Measurements from ENCODE around the gene DUSP15. TPM values are rescaled to one million over a fixed set of nuclear protein-coding genes. Genes with fewer than 3 reads are reported as not detected.

DUSP15 gene
- total RNA-seq, 1 experiment from 2014 or later: 2.4 TPM

DNA sequence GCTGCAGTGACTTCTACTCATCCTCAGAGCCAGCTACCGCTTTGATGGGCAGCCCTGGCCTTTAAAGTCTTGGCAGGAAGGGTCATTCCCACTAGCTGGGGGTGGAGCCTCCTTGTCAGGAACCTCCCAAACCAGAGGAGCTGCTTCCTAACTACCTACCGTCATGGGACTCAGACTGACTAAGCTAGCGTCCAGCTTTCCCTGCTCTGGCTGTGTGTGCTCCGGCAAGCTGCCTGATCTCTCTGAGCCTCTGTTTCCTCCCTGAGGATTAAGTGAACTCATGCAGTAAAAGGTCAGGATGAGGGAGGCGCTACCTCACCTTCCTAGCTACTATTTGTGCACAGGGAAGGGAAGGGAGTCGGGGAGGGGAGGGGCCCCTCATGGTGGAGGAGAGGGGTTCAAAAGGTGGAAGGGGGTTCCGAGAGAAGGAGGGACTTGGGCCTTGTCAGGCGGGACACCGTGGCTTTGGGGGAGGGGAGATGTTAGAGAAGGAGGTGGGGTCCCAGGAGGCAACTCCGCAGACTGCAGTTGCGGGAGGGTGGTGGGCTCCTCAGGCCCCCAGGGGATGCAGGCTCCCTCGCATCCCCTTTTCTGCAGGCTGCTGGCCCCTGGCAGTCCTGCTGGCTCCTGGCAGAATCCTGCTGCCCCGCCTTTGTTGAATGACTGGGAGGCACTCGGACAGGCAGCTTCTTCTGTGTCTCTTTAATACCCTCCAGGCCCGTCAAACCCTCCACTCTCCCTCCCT lies 9.8 kb downstream of the DUSP15 start:
- DNase-seq (ENCODE audit: low spot score): no peak

DNA sequence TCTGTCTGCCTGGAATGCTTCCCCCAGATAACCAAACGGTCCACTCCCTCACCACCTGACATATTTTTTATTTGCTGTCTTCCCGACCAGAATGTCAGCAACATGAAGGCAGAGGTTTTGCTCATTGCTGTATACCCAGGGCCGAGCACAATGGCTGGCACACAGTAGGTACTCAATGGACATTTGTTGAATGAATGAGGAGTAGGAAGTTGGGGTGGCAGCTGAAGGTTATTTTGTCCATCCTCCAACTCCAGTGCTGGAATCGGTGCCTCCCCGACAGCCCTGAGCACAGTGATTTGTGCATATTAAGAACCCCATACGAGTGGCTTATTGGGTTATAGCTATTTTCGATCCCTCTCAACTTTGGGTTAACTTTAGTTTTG lies 10.3 kb downstream of the DUSP15 start:
- DNase-seq (ENCODE audit: low spot score): no peak

DNA sequence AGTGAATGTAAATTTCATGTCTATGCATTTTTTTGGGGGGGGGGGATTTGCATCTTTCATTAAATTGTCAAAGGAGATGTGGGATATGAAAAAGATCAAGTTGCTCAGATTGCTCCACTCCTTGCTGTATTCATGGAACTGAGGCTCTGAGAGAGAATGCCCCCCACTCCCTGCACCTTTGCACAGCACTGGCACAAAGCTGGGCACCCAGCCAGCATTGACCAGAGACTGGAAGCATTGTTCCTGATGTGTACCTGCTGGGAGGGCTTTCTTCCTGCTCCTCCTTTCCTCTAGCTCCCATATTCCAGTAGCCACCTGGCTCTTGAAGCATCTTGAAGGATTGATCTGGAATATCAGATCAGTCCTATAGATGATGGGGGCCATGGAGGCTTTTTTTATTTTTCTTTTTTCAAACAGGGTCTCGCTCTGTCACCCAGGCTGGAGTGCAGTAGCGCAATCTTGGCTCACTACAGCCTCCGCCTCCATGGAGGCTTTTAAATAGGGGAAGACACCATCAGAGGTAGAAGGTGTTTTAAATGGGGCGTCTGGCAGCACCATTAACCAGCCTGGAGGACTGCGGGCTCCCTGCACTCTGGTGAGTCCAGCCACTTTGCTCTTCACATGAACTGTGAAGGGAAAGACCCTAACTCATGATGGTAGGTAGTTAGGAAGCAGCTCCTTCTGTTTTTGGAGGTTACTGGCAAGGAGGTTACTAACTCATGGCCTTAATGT lies 10.9 kb downstream of the DUSP15 start:
- no peak for DNase-seq (ENCODE audit: low spot score)

DNA sequence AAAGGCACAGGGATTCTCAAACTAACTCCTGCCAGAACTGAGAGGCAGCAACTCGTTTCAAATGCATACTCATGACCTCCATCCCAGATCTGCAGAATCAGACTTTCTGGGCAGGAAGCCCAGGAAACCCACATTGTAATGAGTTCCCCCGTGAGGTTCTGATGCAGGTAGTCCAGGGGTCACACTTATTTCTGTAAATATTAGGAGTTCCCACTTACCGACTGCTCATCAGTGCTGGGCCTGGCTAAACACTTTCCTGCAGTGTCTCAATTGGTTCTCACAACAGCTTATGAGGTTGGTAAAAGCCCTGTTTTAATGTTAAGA lies 11.6 kb downstream of the DUSP15 start:
- no peak for DNase-seq (ENCODE audit: low spot score)

DNA sequence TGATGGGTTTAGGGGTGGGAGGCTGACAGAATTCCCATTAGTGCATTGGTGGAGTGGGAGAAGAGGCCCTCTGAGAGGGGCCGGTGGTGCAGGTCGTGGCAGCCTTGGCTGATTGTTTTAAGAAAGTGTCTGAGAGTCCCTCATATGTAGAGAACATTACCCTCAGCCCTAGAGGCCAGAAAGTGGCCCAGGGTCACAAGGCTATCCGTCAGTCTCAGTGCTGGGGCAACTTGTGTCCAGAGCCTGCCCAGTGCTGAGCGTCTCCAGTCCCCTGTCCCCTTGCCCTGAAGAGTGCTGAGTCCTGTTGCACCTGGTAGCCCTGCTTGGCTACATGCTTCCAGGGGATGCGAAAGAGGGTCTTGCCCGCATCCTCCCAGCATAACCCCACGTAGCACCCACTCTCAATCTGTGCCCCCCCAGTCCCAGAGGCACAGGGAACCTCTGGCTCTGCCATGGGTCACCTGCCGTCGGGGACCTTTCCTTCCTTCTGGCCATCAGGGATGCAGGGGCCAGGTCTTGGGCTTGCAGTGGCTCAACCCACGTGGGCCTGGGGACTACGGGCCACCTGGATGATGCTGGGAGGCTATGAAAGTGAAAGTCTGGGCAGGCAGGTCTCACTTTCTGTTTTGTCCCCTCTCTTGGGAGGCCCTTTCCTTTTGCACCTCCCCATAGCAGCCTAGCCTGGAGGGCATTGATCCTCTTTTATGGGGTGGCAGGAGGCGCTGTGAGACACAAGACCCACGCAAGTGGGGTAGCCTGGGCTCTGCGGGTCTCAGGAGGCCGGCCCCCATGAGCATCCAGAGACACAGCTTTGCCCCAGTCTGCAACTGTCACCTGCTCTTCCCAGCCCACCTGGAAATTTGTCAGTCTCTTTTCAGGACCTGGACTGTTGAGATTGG lies 12.2 kb downstream of the DUSP15 start:
- DNase-seq (ENCODE audit: low spot score): no peak

DNA sequence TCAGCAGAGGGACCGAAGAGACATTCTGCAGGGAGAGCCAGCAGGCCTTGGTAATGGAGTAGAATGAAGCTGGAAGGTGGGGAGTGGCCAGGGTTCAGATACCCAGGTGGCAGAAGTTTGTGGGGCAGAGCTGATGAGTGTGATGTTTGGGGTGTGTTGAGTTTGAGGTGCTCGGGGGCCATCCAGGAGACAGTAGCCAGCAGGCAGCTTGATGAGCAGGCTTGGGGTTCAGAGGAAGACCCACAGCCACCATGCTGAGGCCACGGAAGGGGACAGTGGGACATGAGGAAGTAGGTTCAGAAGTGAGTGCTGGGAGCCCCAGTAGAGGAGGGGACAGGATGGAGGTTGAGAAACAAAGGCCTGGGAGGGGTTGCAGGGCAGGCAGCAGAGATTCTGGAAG lies 13.8 kb downstream of the DUSP15 start:
- DNase-seq (ENCODE audit: low spot score): no peak

DNA sequence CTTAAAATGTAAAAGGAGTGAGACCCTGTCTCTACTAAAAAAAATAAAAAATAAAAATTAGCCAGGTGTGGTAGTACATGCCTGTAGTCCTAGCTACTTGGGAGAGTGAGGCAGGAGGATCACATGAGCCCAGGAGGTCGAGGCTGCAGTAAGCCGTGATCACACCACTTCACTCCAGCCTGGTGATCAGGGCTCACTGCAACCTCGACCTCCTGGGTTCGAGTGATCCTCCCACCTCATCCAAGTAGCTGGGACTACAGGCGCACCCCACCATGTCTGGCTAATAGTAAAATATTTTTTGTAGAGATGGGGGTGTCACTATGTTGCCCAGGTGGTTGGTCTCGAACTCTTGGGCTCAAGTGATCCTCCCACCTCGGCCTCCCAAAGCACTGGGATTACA lies 16.8 kb downstream of the DUSP15 start:
- no peak for DNase-seq (ENCODE audit: low spot score)

DNA sequence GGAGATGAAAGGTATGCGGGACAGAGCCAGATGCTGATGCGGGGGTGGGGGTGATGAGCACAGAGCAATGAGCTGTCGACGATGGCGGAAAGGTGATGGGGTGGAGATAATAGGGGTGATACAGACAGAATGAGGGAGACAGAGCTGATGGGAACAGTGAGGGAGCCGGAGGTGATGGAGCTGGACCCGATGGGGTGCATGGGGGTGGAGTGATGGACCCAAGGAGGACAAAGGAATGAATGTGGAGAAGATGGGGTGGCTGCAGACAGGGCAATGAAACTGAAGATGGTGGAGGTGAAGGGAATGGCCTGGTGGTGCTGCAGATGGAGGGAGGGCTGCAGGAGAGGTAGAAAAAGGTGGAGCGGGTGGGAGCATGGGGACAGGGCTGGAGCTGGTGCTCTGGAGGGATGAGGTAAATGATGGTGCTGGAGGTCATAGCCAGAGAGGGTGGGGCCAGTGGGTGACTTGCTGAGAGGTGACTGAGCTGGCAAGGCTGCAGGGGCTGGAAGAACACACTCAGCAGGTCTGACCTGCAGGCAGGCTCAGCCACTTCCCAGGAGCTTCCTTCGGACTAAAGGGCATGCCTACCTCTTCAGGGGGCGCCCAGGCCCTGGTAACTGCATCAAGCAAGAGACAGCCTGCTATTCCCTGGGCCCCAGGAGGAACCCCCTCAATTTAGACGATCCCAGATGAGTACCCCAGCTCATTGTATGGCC lies 18.9 kb downstream of the DUSP15 start:
- DNase-seq (ENCODE audit: low spot score): no peak

DNA sequence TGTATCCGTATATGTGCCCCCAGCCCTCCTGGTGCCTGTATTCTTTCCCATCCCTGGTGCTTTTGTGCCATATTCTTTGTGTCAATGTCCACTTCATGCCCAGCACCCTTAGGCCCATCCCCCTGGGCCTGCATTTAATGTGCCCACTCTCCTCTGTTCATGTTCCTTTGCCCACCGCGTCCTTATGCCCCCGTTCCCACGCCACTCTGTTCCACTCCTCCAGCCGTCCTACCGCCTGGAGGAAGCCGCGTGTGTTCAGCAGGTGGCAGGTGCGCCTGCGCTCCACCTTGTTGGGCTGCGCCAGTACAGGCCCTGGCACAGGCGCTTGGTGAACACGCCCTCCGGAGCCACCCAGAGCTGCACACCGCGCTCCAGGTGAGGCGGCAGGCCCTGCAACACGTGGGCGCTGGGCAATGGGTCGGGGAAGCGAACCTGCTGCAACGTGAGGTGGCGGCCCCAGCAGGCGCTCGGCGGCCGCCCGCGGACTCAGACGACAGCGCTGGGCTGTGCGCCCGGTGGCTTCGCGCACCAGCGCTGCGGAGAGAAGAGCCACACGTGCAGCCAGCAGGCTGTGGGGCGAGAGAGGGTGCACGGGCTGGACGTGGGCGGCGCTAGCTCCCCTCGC lies 20.9 kb downstream of the DUSP15 start:
- no peak for DNase-seq (ENCODE audit: low spot score)

DNA sequence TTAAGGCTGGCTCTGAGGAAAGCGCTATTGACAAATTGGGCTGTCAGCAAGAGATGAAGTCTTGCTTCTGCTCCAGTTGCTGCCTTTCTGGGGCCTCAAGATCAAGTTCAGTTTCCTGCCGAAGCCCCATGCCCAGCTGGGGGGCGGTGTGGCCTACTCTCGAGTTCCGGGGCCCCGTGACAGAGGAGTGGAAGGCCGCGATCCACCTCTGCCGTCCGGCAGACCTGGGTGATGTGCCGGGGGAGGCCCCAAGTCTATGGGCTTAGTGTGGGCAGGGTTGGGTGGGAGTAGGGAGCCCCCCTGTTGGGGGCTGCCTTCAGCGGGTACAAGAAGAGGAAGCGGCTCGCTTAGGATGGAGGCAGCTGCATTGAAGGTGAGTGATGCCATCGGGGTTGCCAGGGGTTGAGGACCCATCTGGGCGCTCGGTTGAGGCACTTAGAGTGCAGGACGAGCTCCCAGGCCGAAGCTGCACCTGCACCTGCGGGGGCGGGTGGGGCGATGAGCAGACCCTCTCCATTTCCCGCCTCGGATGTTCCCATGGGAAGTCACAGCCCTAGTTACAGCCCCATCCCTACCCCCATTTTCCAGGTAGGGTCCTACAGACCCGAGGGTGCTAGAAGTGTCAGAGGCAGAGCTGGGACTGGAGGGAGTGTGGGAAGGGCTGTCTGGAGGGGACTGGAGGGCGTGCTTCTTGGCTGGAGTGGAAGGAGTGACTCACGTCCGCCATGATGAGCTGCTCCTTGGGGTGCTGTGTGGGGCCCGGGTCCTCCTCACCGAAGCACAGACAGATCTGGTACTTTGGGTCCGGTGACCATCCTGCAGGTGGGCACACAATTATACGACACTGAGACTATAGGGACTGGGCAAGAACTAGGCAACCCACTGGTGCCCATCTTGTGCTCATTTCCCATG lies 22.0 kb downstream of the DUSP15 start:
- DNase-seq (ENCODE audit: low spot score): no peak

DNA sequence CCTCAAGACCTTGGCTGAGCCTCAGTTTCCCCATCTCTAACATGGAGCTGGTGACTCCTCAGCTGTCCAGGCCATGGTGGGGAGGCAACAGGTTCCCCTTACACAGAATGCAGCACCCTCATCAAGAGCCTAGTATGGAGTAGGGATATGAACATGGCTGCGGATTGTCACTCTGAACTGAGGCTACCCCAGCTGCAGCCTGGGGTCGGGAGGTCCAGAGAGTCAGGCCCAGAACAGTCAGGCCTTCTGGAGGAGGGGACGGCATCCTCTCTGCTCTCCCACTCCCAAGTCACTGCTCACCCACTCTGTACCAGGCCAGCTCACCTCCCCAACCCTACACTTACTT lies 23.6 kb downstream of the DUSP15 start:
- DNase-seq (ENCODE audit: low spot score): no peak

DNA sequence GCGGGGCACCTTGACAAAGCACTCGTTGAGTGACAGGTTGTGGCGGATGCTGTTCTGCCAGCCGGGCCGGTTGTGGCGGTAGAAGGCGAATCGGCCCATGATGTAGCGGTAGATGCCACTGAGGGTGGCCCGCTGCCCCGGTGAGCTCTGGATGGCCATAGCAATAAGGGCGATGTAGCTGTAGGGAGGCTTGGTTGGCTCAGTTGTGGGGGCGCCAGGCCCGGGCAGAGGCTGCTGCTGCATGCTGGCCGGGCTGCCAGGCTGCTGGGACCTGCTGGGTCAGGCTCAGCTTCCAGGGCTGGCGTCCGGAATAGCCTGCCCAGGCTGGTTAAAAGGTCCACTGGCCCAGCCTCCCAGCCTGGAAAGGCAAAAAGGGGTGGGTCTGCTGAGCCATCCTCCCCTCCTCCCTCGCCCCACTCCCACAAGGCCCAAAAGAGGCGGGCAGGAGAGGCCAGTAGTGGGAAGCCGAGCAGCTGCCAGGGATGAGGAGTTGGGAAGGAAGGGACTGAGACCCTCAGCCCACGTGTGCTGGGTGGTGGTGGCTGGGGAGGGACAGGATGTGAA lies 24.9 kb downstream of the DUSP15 start, which contains the start of gene FOXS1:
TSS of gene FOXS1 (minus strand) at position 305 of the 564 bp plus-strand sequence. CDS start at position 243, 62 bp downstream.
- no peak for DNase-seq (ENCODE audit: low spot score)

DNA sequence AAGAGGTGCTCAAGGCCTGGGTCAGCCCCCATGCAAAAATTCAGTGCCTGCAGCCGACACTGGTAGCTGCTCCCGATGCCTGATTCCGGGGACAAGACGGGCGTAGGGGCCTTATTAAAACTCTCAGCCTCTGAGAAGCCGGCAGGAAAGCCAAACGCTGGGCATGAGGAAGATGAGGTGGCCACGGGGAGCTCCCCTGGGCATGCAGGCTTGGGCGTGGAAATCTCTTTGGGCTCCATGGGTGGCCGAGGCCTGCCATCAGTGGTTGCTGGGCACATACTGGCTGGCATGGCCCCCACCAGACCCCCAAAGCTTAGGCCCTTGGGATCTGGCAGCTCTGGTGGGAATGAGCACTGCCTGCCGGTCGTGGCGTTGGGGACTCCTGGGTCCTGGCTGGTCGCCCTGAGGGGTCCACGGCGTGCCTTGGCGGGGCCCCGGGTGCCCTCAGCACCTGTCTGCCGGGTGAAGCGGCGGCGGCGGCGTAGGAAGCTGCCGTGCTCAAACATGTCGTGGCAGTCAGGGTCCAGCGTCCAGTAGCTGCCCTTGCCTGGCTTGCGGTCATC lies 25.5 kb downstream of the DUSP15 start:
- no peak for DNase-seq (ENCODE audit: low spot score)

DNA sequence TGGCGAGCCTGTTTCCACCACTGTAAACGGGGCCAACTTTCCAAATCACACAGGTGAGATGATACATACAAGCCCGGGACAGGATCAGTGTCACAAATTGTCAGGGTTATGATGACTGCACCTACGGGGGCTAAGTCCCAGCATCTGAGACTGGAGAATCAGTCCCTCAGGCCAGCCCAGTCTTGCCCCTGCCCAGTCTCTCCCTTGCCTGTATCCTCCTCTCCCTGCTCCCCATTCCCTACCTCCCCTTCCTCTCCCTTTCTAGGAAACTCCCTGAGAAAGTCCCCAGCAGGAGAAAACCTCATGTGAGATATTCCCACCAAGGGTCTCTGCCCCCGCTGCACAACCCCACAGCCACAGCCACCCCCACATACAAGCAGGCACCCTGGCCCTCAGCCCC lies 26.4 kb downstream of the DUSP15 start:
- no peak for DNase-seq (ENCODE audit: low spot score)

DNA sequence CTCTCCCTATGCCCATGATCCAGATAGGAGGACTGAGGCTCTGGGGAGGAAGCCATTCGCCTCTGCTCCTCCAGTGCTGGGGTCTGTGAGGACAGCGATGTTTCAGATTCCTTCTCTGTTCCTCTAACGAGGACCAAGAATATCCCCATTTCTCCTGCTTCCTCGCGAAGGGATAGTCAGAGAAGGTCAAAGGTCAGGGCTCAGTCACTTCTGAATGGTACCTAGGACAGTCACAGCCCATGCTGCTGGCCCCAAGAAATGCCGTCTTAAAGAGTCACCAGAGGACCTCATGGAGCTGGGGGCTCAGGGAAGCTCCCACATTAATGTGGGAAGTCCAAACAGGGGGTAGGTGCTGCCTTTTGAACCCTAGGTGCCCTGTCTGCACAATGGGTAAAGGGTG lies 27.0 kb downstream of the DUSP15 start:
- no peak for DNase-seq (ENCODE audit: low spot score)

DNA sequence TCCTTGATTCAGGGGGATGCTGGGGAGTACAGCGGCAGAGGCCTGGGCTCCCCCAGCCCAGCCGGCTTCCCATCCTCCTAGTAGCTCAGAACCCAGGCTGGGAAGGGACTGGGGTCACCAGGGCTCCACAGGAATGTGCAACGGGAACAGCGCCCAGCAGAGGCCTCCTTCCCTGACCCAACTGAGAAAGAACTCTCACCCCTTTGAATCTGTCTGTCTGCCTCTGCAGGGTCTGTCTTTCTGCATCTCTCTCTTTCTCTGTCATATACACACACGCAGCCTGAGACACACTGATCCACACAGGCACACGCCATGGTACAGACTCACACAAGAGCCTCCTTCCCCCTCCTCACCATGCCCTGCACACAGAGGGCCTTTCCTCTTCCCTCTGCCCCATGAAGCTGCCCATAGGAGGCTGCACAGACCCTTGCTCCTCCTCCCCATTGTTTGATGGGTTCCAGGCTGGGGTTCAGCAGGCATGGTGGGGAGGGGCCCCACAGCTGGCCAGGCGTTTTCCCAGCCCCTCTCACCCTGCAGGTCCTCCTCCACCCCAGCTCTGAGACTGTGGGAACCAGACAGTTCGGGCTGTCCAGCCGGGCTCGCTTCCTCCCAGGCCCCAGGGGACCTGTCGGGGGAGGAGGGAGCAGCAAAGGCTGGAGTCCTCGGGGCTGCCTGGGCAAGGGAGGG lies 27.7 kb downstream of the DUSP15 start:
- DNase-seq (ENCODE audit: low spot score): peak; percentile 64

DNA sequence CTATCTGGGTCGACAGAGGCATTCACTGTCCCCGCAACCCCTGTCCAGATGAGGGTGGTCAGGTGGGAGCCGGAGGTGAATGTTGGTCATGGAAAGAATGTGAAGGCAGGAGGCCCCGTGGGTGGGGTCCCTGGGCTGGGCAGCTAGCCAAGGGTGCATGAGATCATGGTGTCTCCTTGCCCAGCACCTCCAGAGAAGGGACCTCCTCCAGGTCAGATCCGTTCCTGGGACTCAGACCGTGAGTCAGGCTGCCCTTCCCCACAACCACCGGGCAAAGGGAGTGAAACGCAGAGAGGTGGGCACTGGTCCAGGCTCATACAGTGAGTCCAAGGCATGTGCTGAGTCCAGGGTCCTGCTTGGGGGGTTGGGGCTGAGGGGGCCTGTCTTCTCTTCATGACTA lies 28.4 kb downstream of the DUSP15 start:
- DNase-seq (ENCODE audit: low spot score): peak; percentile 90

DNA sequence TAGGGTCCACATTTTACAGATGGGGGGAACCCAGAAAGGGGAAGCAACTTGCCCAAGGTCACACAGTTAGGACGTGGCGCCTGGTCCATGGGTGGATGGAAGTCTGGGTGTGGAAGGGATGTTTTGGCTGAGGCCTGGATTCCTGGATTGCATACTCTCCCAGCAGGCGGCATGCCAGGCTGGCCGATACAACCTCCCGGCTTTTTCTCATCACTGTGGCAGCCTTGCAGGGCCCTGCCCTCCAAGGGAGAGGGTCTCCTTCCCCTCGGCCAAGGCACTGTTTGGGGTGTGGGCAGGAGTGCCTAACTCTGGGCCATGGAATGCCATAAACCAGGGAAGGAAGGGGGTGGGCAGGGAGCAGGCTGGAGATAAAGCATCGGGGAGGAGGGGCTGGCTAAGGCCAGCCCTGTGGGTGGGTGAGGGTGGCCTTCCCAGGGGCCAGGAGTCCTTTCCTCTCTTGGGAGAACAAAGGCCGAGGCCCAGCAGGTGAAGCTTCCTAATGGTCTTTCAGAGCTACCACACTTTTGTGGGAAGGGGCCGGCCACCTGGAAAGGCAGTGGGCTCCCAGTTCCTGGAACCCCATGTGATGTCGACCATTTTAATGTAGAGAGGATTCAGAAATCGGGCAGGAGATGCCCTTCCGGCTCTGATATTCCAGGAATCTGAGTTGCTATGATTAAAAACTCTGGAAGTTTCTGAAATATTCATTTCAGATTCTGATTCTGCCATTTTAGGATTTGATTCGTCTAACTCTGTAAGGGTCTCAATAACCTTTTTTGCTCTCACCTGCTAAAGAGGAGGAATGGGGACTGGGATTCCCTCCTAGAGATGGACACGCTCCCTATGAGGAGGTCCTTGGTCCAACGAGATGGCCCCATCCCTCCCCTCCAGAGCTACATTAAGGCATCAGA lies 29.2 kb downstream of the DUSP15 start:
- DNase-seq (ENCODE audit: low spot score): no peak
